GM23248 (cell line): ENCODE results near the gene CCR1. TPM values are rescaled to one million over a fixed set of nuclear protein-coding genes. Genes with fewer than 3 reads are reported as not detected.

ENCODE experiments used
- DNase-seq: peaks from one replicate; pipeline ENCODE4 v3.0.0-alpha.2; 2015
- H2AFZ ChIP-seq: fragments of 200-600 bp; sonication (generic); 2 replicates; pipeline ENCODE4 v1.6.1; 2016; ENCODE audit warnings: antibody characterized with exemption
- H3F3A ChIP-seq: fragments of 200-600 bp; sonication (generic); 2 replicates; pipeline ENCODE4 v1.6.1; 2016; ENCODE audit warnings: mild to moderate bottlenecking, antibody characterized with exemption, mixed run types; ENCODE audit not compliant: insufficient read depth
- H3K27ac ChIP-seq: fragments of 200-600 bp; sonication (generic); 2 replicates; pipeline ENCODE4 v1.5.1; 2016; ENCODE audit warnings: mild to moderate bottlenecking
- H3K27me3 ChIP-seq: fragments of 200-600 bp; sonication (generic); replicated peaks from 2 replicates; pipeline ENCODE4 v1.6.1; 2016; ENCODE audit warnings: mild to moderate bottlenecking; ENCODE audit not compliant: insufficient read depth
- H3K36me3 ChIP-seq: fragments of 200-600 bp; sonication (generic); 2 replicates; pipeline ENCODE4 v1.6.1; 2016; ENCODE audit warnings: low read depth, mild to moderate bottlenecking
- H3K4me1 ChIP-seq: fragments of 200-600 bp; sonication (generic); 2 replicates; pipeline ENCODE4 v1.6.1; 2016; ENCODE audit warnings: mild to moderate bottlenecking; ENCODE audit not compliant: insufficient read depth
- H3K4me2 ChIP-seq: fragments of 200-600 bp; sonication (generic); one replicate; pipeline ENCODE4 v1.6.1; 2016; ENCODE audit warnings: mild to moderate bottlenecking; ENCODE audit not compliant: unreplicated experiment
- H3K4me3 ChIP-seq: fragments of 200-600 bp; sonication (generic); 2 replicates; pipeline ENCODE4 v1.5.1; 2016; ENCODE audit warnings: mild to moderate bottlenecking
- H3K79me2 ChIP-seq: fragments of 200-600 bp; sonication (generic); 2 replicates; pipeline ENCODE4 v1.6.1; 2016; ENCODE audit warnings: mild to moderate bottlenecking; ENCODE audit not compliant: insufficient read depth
- H3K9ac ChIP-seq: fragments of 200-600 bp; sonication (generic); 2 replicates; pipeline ENCODE4 v1.6.1; 2016; ENCODE audit warnings: mild to moderate bottlenecking
- H3K9me2 ChIP-seq: fragments of 200-600 bp; sonication (generic); 2 replicates; pipeline ENCODE4 v1.6.1; 2016; ENCODE audit warnings: mixed run types, mild to moderate bottlenecking, moderate library complexity; ENCODE audit not compliant: insufficient read depth
- H3K9me3 ChIP-seq: fragments of 200-600 bp; sonication (generic); one replicate; pipeline ENCODE4 v1.6.1; 2017; ENCODE audit warnings: low read depth
- H4K20me1 ChIP-seq: fragments of 200-600 bp; sonication (generic); 2 replicates; pipeline ENCODE4 v1.6.0; 2016; ENCODE audit not compliant: insufficient read depth
- EZH2 ChIP-seq: fragments of 200-600 bp; sonication (generic); IDR thresholded peaks from 2 replicates; pipeline ENCODE4 v1.6.1; 2018; ENCODE audit warnings: antibody characterized with exemption, mild to moderate bottlenecking; ENCODE audit not compliant: insufficient read depth, poor library complexity, severe bottlenecking
- EZH2phosphoT487 ChIP-seq: fragments of 200-600 bp; sonication (generic); IDR thresholded peaks from 2 replicates; pipeline ENCODE4 v1.6.1; 2018; ENCODE audit warnings: antibody characterized with exemption, moderate library complexity, mild to moderate bottlenecking, low read depth; ENCODE audit not compliant: insufficient read depth
- WGBS, 2 experiments: methylation state at CpG; one replicate each; pipeline ENCODE4 v1.1.6; 2015 to 2017; ENCODE audit warnings: low lambda C conversion rate in 2 of 2, low coverage in 1 of 2; ENCODE audit errors: missing lambda C conversion rate in 2 of 2; 5-methylcytosine and 5-hydroxymethylcytosine counted together
- in situ Hi-C: fragments of 300-500 bp; cut with MboI; formaldehyde crosslinking; loops from 2 replicates; pipeline ENCODE4 v1.15.0; 2020
- polyA plus RNA-seq: library from polyadenylated mRNA; unstranded; fragments of >200 nt; fragmentation: Nextera tagmentation; extraction: Ambion mirVana; gene quantifications from 2 replicates; pipeline ENCODE4 v1.2.1, GENCODE V29; 2016
- total RNA-seq: library from RNA; depleted of rRNA; stranded (reverse); fragments of >200 nt; shearing (Covaris generic); gene quantifications from 2 replicates; pipeline ENCODE4 v1.2.3, GENCODE V29; 2014

Gene CCR1
- total and polyA plus RNA-seq, 2 experiments from 2014 or later: not detected

DNA sequence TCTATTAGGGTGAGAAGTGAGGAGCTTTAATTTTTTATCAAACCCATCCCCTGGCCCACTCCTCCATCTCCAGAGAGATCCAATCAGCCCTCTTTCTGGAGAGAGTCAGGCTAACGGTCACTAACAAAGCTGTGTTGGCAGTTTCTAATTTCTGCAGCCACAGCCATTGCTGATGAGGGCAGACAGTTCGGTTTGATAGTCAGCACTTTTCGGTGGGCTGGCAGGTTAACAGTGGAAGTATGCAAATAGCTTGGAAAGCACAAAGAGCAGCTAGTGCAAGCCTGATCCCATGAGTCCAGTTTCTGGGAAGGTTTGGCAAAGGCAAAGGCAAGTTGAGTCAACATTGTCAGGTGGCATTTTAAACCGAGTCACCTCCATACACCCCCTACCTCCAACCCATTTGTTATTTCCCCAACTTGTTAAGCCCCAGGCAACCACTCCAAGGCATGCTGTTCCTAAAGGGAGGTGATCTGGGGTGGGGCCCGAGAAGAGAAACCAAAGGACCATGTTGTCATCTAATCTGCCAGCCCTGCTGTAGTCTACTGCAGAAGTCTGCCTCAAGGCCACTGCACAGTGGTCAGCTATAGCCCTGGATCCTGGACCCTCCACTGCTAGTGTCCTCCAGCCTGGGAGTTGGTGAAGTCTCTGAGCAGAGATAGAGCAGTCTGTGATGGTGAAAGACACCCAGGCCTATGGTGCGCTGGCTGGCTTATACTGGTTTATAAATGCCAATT, 1.7 kb downstream of the CCR1 start:
- Histone ChIP-seq H3K9ac (no peak overlapping the region), H3K4me2 (no peak overlapping the region), H3K9me2 (no peaks in the 10 kb centered on the region), H3K27ac (no peak overlapping the region), H3K9me3 (no peaks in the 10 kb centered on the region), H3K27me3 (0 out of 2 replicates have a peak, but pooled peaks cover 7% of the 10 kb centered on the region), H3K79me2 (no peaks in the 10 kb centered on the region), H2AFZ (no peak overlapping the region), H3K4me3 (no peak overlapping the region), H3K4me1 (peaks cover 10% of the 10 kb centered on the region), H3K36me3 (no peaks in the 10 kb centered on the region), H4K20me1 (no peaks in the 10 kb centered on the region), H3F3A (no peaks in the 10 kb centered on the region)
- 73 to 77% methylated on average over 6 of the region's 6 CpGs for WGBS, 2 experiments
- in situ Hi-C loops: no loop called here
- DNase-seq: no peak
- TF ChIP-seq EZH2phosphoT487: no peak

DNA sequence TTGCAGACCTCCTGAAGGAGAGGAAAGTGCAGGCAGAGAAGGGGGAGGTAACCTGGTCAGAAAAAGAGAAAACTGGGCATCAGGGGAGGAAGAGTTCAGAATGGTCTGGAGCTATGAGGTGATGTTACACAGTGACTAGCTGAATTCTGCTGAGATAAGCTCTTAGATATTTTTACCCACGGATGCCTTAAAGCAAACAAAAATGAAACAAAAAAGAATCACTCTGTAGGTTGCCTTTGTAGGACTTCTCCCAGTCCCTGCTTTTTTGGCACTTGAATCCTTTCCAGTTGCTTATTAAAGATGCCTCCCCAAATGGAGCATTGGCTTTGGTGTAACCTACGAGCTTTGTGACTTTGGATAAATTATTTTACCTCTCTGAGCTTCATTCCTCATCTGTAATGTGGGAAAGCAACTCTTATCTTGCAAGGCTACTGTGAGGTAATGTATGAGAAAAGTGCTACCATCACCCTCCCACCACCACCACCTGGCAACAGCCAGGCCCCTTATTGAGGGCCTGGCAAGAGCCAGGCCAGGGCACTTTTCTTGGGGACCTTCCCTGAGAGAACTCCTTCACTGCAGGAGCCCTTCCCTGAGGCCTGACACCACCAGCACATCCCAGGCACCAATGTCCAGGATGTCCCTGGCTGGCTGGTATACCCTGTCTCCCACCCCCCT, 2.7 kb downstream of the CCR1 start:
- H4K20me1 ChIP-seq: no peaks in the 10 kb centered on the region
- no peak overlapping the region for H3K4me3 ChIP-seq
- no peak overlapping the region for H3K9ac ChIP-seq
- no peaks in the 10 kb centered on the region for H3K9me3 ChIP-seq
- WGBS, 2 experiments: 75 to 77% methylated on average over 2 of the region's 2 CpGs
- no peaks in the 10 kb centered on the region for H3F3A ChIP-seq
- H3K27ac ChIP-seq: no peak overlapping the region
- H3K27me3 ChIP-seq: 0 out of 2 replicates have a peak, but pooled peaks cover 7% of the 10 kb centered on the region
- no peaks in the 10 kb centered on the region for H3K79me2 ChIP-seq
- TF ChIP-seq EZH2phosphoT487 (no peak), EZH2 (no peak)
- no peak overlapping the region for H2AFZ ChIP-seq
- DNase-seq: no peak
- no peaks in the 10 kb centered on the region for H3K36me3 ChIP-seq
- H3K9me2 ChIP-seq: no peaks in the 10 kb centered on the region
- in situ Hi-C loops: no loop called here
- no peak overlapping the region for H3K4me2 ChIP-seq
- H3K4me1 ChIP-seq: peaks cover 10% of the 10 kb centered on the region

DNA sequence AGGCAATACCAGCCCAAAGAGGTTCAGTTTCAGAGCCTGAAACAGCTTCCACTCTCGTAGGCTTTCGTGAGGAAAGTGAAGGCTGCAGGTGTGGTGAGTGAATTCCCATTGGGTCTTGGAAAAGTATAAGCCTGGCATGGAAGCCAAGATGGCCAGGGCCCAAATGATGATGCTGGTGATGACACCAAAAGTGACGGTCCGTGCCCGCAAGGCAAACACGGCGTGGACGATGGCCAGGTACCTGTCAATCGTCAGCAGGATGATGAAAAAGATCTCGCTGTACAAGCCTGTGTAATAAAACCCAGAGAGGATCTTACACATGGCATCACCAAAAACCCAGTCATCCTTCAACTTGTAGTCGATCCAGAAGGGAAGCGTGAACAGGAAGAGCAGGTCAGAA, 4.4 kb downstream of the CCR1 start:
- no peak overlapping the region for H2AFZ ChIP-seq
- no peaks in the 10 kb centered on the region; the same call in none of the 2 replicates for H3K4me1 ChIP-seq
- WGBS, 2 experiments: 86 to 87% methylated on average over 12 of the region's 12 CpGs
- no peaks in the 10 kb centered on the region for H4K20me1 ChIP-seq
- H3K79me2 ChIP-seq: no peaks in the 10 kb centered on the region
- H3K4me3 ChIP-seq: no peak overlapping the region
- H3K9ac ChIP-seq: no peak overlapping the region
- no peaks in the 10 kb centered on the region for H3K9me2 ChIP-seq
- no peaks in the 10 kb centered on the region for H3F3A ChIP-seq
- 0 out of 2 replicates have a peak, but pooled peaks cover 7% of the 10 kb centered on the region for H3K27me3 ChIP-seq
- in situ Hi-C loops: no loop called here
- H3K9me3 ChIP-seq: no peaks in the 10 kb centered on the region
- TF ChIP-seq EZH2: no peak
- TF ChIP-seq EZH2phosphoT487: no peak
- no peak overlapping the region for H3K27ac ChIP-seq
- no peak overlapping the region for H3K4me2 ChIP-seq
- no peaks in the 10 kb centered on the region for H3K36me3 ChIP-seq
- no peak for DNase-seq

DNA sequence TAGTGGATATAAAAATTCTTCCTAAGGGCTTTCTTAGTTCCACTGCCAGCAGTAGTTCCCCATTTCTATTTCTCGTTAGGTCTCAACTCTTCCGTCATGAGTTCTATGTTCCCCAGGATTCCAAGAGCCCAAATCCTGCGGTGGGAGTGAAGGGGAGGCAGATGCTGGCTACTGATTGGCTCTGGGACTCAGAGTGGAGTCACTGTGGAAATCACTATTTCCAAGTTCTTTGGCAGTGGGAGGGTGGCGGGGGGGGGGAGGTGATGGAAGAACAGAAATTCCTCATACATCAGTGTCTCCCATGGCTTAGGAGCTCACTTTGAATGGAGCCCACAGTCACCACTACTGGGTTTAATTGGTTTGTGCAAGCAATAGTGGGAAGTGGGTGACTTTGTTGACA, 5.6 kb downstream of the CCR1 start:
- Histone ChIP-seq H3K9me3 (no peaks in the 10 kb centered on the region), H3K9me2 (no peaks in the 10 kb centered on the region), H3K4me3 (no peak overlapping the region), H3K9ac (no peak overlapping the region), H3K36me3 (no peaks in the 10 kb centered on the region), H4K20me1 (no peaks in the 10 kb centered on the region), H3K27ac (no peak overlapping the region), H3K4me1 (no peaks in the 10 kb centered on the region), H2AFZ (no peak overlapping the region), H3K79me2 (no peaks in the 10 kb centered on the region), H3K4me2 (no peak overlapping the region), H3F3A (no peaks in the 10 kb centered on the region), H3K27me3 (0 out of 2 replicates have a peak, but pooled peaks cover 7% of the 10 kb centered on the region)
- WGBS, 2 experiments: 87 to 90% methylated on average over 3 to 4 of the region's 4 CpGs
- TF ChIP-seq EZH2 (no peak), EZH2phosphoT487 (no peak)
- in situ Hi-C loops: no loop called here
- DNase-seq: no peak
